ENCODE results near the gene CALY.

The CALY gene

GRCh38 chr10:133311570-133311969 is 25.1 kb downstream of the CALY start:
- no peak for DNase-seq (ENCODE audit: low read depth)

- no peak for DNase-seq (ENCODE audit: low read depth)
Observed at GRCh38 chr10:133310789-133311188, 25.9 kb downstream of the CALY start.

- DNase-seq (ENCODE audit: low read depth) = no peak
Observed at GRCh38 chr10:133310399-133310755, 26.3 kb downstream of the CALY start.

GRCh38 chr10:133309720-133310398 is 26.8 kb downstream of the CALY start:
- DNase-seq (ENCODE audit: low read depth) = no peak

- DNase-seq (ENCODE audit: low read depth) = peak; percentile 83
Observed at GRCh38 chr10:133309100-133309719, 27.5 kb downstream of the CALY start.

GRCh38 chr10:133308421-133309099 is 28.1 kb downstream of the CALY start, which contains the start of the genes TUBGCP2 and ZNF511:
TUBGCP2 (minus strand) TSS chr10:133308872; CDS start chr10:133302941, 5,931 bp downstream.
ZNF511 (plus strand) TSS chr10:133308914; CDS start chr10:133308944, 30 bp downstream.
- peak; percentile 73 for DNase-seq (ENCODE audit: low read depth)

GRCh38 chr10:133307776-133308420 is 28.8 kb downstream of the CALY start:
- DNase-seq (ENCODE audit: low read depth) = peak; percentile 67

- no peak for DNase-seq (ENCODE audit: low read depth)
Observed at GRCh38 chr10:133306941-133307379, 29.7 kb downstream of the CALY start.

- DNase-seq (ENCODE audit: low read depth) = no peak
Observed at GRCh38 chr10:133306097-133306476, 30.6 kb downstream of the CALY start.

GRCh38 chr10:133303206-133303605 is 33.5 kb downstream of the CALY start:
- DNase-seq (ENCODE audit: low read depth) = no peak

GRCh38 chr10:133302230-133302629 is 34.5 kb downstream of the CALY start:
- no peak for DNase-seq (ENCODE audit: low read depth)

GRCh38 chr10:133299738-133300137 is 37.0 kb downstream of the CALY start:
- no peak for DNase-seq (ENCODE audit: low read depth)

GRCh38 chr10:133299224-133299623 is 37.5 kb downstream of the CALY start:
- no peak for DNase-seq (ENCODE audit: low read depth)

- no peak for DNase-seq (ENCODE audit: low read depth)
Observed at GRCh38 chr10:133298466-133298865, 38.2 kb downstream of the CALY start.

- no peak for DNase-seq (ENCODE audit: low read depth)
Observed at GRCh38 chr10:133297504-133297903, 39.2 kb downstream of the CALY start.

- no peak for DNase-seq (ENCODE audit: low read depth)
Observed at GRCh38 chr10:133295426-133296320, 41.0 kb downstream of the CALY start.

GRCh38 chr10:133294189-133294588 is 42.5 kb downstream of the CALY start:
- no peak for DNase-seq (ENCODE audit: low read depth)

GRCh38 chr10:133293810-133294119 is 42.9 kb downstream of the CALY start:
- no peak for DNase-seq (ENCODE audit: low read depth)

GRCh38 chr10:133292919-133293809 is 43.5 kb downstream of the CALY start:
- peak; percentile 27 for DNase-seq (ENCODE audit: low read depth)

- no peak for DNase-seq (ENCODE audit: low read depth)
Observed at GRCh38 chr10:133289761-133290160, 46.9 kb downstream of the CALY start.
